Small intestine (tissue), 7 donors: ENCODE results near the gene CRYBG3. TPM values are rescaled to one million over a fixed set of nuclear protein-coding genes. Genes with fewer than 3 reads are reported as not detected.

Experiments
- DNase-seq, 2 donors: peaks; one replicate each; pipeline versions ENCODE4 v3.0.0 to v3.0.0-alpha.2; 2013
- FAIRE-seq: peaks from 2 replicates; lab custom pipeline; 2012; peaks lifted over from hg19 to GRCh38; lab: Jason Lieb, UNC
- H3K27ac ChIP-seq, 3 donors: one replicate each; pipeline ENCODE4 v1.5.1; 2013; ENCODE audit warnings: low read length in 2 of 3, mild to moderate bottlenecking in 2 of 3, control low read depth in 1 of 3, inconsistent platforms in 1 of 3, low read depth in 1 of 3, moderate library complexity in 1 of 3
- H3K27me3 ChIP-seq, 3 donors: one replicate each; pipeline ENCODE4 v1.6.1; 2013; ENCODE audit warnings: low read length in 3 of 3, inconsistent platforms in 1 of 3; ENCODE audit not compliant: control insufficient read depth in 3 of 3, insufficient read depth in 3 of 3
- H3K36me3 ChIP-seq, 3 donors: one replicate each; pipeline ENCODE4 v1.6.1; 2013; ENCODE audit warnings: low read length in 3 of 3, inconsistent platforms in 1 of 3, low read depth in 1 of 3, mild to moderate bottlenecking in 1 of 3, moderate library complexity in 1 of 3; ENCODE audit not compliant: control insufficient read depth in 3 of 3, insufficient read depth in 2 of 3
- H3K4me1 ChIP-seq, 3 donors: one replicate each; pipeline ENCODE4 v1.6.1; 2013; ENCODE audit warnings: low read length in 2 of 3, inconsistent platforms in 1 of 3, low read depth in 1 of 3, mild to moderate bottlenecking in 1 of 3, moderate library complexity in 1 of 3; ENCODE audit not compliant: control insufficient read depth in 3 of 3, insufficient read depth in 2 of 3
- H3K4me3 ChIP-seq, 3 donors: one replicate each; pipeline ENCODE4 v1.5.1; 2013; ENCODE audit warnings: low read length in 3 of 3, control low read depth in 1 of 3, inconsistent platforms in 1 of 3, low read depth in 1 of 3, mild to moderate bottlenecking in 1 of 3, moderate library complexity in 1 of 3
- H3K9me3 ChIP-seq, 2 donors: one replicate each; pipeline ENCODE4 v1.6.1; 2013; ENCODE audit warnings: low read depth in 1 of 2, low read length in 1 of 2; ENCODE audit not compliant: control insufficient read depth in 2 of 2, insufficient read depth in 1 of 2
- WGBS, 3 donors: extraction: QIAGEN DNeasy Blood & Tissue Kit; methylation state at CpG; one replicate each; pipeline ENCODE4 v1.1.7; 2013; 5-methylcytosine and 5-hydroxymethylcytosine counted together
- polyA plus RNA-seq, 4 donors: library from polyadenylated mRNA; stranded (reverse) in 3 of 4; unstranded in 1 of 4; fragments of 200-250 nt in 3 of 4; fragments of 120-200 nt in 1 of 4; gene quantifications; one replicate each; pipeline versions ENCODE4 v1.2.1 to v1.2.3, GENCODE V29; 2013
- donor health status: healthy with polysubstance abuse.
- donor health status: control.
- donor health status: control.
- donor health status: Bipolar disorder and iron deficiency.
- donor health status: healthy.

The CRYBG3 gene
- polyA plus RNA-seq, 4 donors, result 1.3 to 11.0 (median 4.1) TPM

- Histone ChIP-seq H3K4me3 (no peak overlapping the region), H3K9me3 (no peaks in the 10 kb centered on the region), H3K27me3 (no peaks in the 10 kb centered on the region), H3K27ac (no peak overlapping the region), H3K36me3 (peaks cover 0 to 4% (median 3%) of the 10 kb centered on the region in 3 donors), H3K4me1 (peaks cover 0 to 15% (median 7%) of the 10 kb centered on the region in 3 donors)
- FAIRE-seq, result no peak
- DNase-seq, result no peak
- WGBS, 3 donors, result 74 to 97% (median 91%) methylated on average over 1 of the region's 1 CpG
Measured at GRCh38 chr3:97970156-97970555, 148.3 kb downstream of the CRYBG3 start.

- H3K4me1 ChIP-seq, result peaks cover 0 to 15% (median 7%) of the 10 kb centered on the region in 3 donors
- 58 to 61% (median 61%) methylated on average over 9 of the region's 9 CpGs for WGBS, 3 donors
- peak overlapping the region; percentile 34 to 70 (median 64) for H3K4me3 ChIP-seq
- H3K36me3 ChIP-seq, result peaks cover 0 to 4% (median 3%) of the 10 kb centered on the region in 3 donors
- no peaks in the 10 kb centered on the region for H3K9me3 ChIP-seq
- H3K27ac ChIP-seq, result peak overlapping the region in 2 of 3 donors; percentile 26 to 86
- FAIRE-seq (no peak), DNase-seq (no peak)
- no peaks in the 10 kb centered on the region for H3K27me3 ChIP-seq
Measured at GRCh38 chr3:97970956-97971620, 149.3 kb downstream of the CRYBG3 start.

GRCh38 chr3:97971679-97972567, 150.1 kb downstream of the CRYBG3 start, which contains the start of gene RIOX2:
Gene RIOX2, minus strand, starts transcription at chr3:97972431. Its CDS starts 4,838 bp downstream, at chr3:97967593.
- 1 to 2% (median 1%) methylated on average over 66 to 82 of the region's 82 CpGs for WGBS, 3 donors
- Histone ChIP-seq H3K27me3 (no peaks in the 10 kb centered on the region), H3K4me1 (peaks cover 0 to 15% (median 7%) of the 10 kb centered on the region in 3 donors), H3K27ac (peak within 1 kb of the TSS in 2 of 3 donors; percentile 26 to 86), H3K9me3 (no peaks in the 10 kb centered on the region), H3K4me3 (peak within 1 kb of the TSS; percentile 34 to 70 (median 64)), H3K36me3 (peaks cover 0 to 4% (median 3%) of the 10 kb centered on the region in 3 donors)
- DNase-seq (peak; percentile 73 to 86), FAIRE-seq (no peak)

- Histone ChIP-seq H3K27ac (peak overlapping the region in 1 of 3 donors; percentile 15), H3K4me3 (peak overlapping the region in 1 of 3 donors; percentile 34)
- 95 to 96% (median 96%) methylated on average over 9 of the region's 9 CpGs for WGBS, 3 donors
Measured at GRCh38 chr3:97972976-97973375, 151.2 kb downstream of the CRYBG3 start.

GRCh38 chr3:97974996-97975395, 153.2 kb downstream of the CRYBG3 start:
- Histone ChIP-seq H3K4me1 (peaks cover 0 to 15% (median 4%) of the 10 kb centered on the region in 3 donors), H3K4me3 (no peak overlapping the region), H3K27me3 (no peaks in the 10 kb centered on the region), H3K9me3 (no peaks in the 10 kb centered on the region), H3K27ac (no peak overlapping the region), H3K36me3 (no peaks in the 10 kb centered on the region)
- WGBS, 3 donors, result 71 to 82% (median 72%) methylated on average over 3 of the region's 3 CpGs
- DNase-seq (no peak), FAIRE-seq (no peak)

More at GRCh38 chr3:97972976-97973375, 151.2 kb downstream of the CRYBG3 start:
- DNase-seq (no peak), FAIRE-seq (no peak)
- Histone ChIP-seq H3K9me3 (no peaks in the 10 kb centered on the region), H3K36me3 (no peaks in the 10 kb centered on the region), H3K27me3 (no peaks in the 10 kb centered on the region), H3K4me1 (peaks cover 0 to 15% (median 7%) of the 10 kb centered on the region in 3 donors)

GRCh38 chr3:97975466-97975865, 153.7 kb downstream of the CRYBG3 start:
- WGBS, 3 donors, result 63 to 92% (median 73%) methylated on average over 1 of the region's 1 CpG
- Histone ChIP-seq H3K36me3 (no peaks in the 10 kb centered on the region), H3K27me3 (no peaks in the 10 kb centered on the region), H3K4me3 (no peak overlapping the region), H3K9me3 (no peaks in the 10 kb centered on the region), H3K27ac (no peak overlapping the region), H3K4me1 (peaks cover 0 to 15% (median 4%) of the 10 kb centered on the region in 3 donors)
- DNase-seq (no peak), FAIRE-seq (no peak)

- 83 to 88% (median 87%) methylated on average over 3 of the region's 3 CpGs for WGBS, 3 donors
- no peaks in the 10 kb centered on the region for H3K9me3 ChIP-seq
Measured at GRCh38 chr3:97979610-97980009, 157.8 kb downstream of the CRYBG3 start.

GRCh38 chr3:97981886-97982285, 160.1 kb downstream of the CRYBG3 start:
- H3K4me3 ChIP-seq, result no peak overlapping the region
- H3K9me3 ChIP-seq, result no peaks in the 10 kb centered on the region
- H3K4me1 ChIP-seq, result no peaks in the 10 kb centered on the region
- WGBS, 3 donors, result 50 to 64% (median 63%) methylated on average over 3 of the region's 3 CpGs
- DNase-seq (no peak), FAIRE-seq (no peak)
- H3K36me3 ChIP-seq, result no peaks in the 10 kb centered on the region
- no peak overlapping the region for H3K27ac ChIP-seq
- no peaks in the 10 kb centered on the region for H3K27me3 ChIP-seq

More at GRCh38 chr3:97979610-97980009, 157.8 kb downstream of the CRYBG3 start:
- H3K27ac ChIP-seq, result no peak overlapping the region
- H3K4me1 ChIP-seq, result no peaks in the 10 kb centered on the region
- no peak for FAIRE-seq
- H3K36me3 ChIP-seq, result no peaks in the 10 kb centered on the region
- DNase-seq, result no peak
- no peak overlapping the region for H3K4me3 ChIP-seq
- H3K27me3 ChIP-seq, result no peaks in the 10 kb centered on the region
